HepG2 (cell line): Measurements from ENCODE around the gene CAMTA1. TPM values are rescaled to one million over a fixed set of nuclear protein-coding genes. Genes with fewer than 3 reads are reported as not detected.
A peak's percentile ranks its signal among the peaks of the same experiment; 100 is the strongest.

Experiments used
- ARHGAP35 ChIP-seq: sonication (generic); formaldehyde crosslinking; IDR thresholded peaks from 2 replicates; pipeline ENCODE4 v1.9.0; 2022; ENCODE audit warnings: mild to moderate bottlenecking, inconsistent platforms, moderate library complexity, missing genetic modification reagents, borderline replicate concordance
- CENPT ChIP-seq: sonication (generic); formaldehyde crosslinking; IDR thresholded peaks from 2 replicates; pipeline ENCODE4 v1.8.0; 2022; ENCODE audit warnings: low read depth, mild to moderate bottlenecking, moderate library complexity, missing genetic modification reagents
- CERS6 ChIP-seq: sonication (generic); formaldehyde crosslinking; IDR thresholded peaks from 2 replicates; pipeline ENCODE4 v1.5.0; 2020; ENCODE audit warnings: missing genetic modification reagents
- EEA1 ChIP-seq: sonication (generic); formaldehyde crosslinking; IDR thresholded peaks from 2 replicates; pipeline ENCODE4 v1.5.1; 2020; ENCODE audit warnings: mild to moderate bottlenecking, missing genetic modification reagents, borderline replicate concordance
- GTF3A ChIP-seq: sonication (generic); formaldehyde crosslinking; conservative IDR thresholded peaks from 2 replicates; pipeline ENCODE4 v1.4.0; 2020; ENCODE audit warnings: mild to moderate bottlenecking, missing genetic modification reagents
- HINFP ChIP-seq: sonication (generic); formaldehyde crosslinking; IDR thresholded peaks from 2 replicates; pipeline ENCODE4 v1.4.0; 2020; ENCODE audit warnings: low read depth, mild to moderate bottlenecking, missing genetic modification reagents
- IRF2 ChIP-seq: IDR thresholded peaks from 2 replicates; pipeline ENCODE4 v1.6.1; 2018; ENCODE audit warnings: missing genetic modification reagents, missing compliant biosample characterization
- MIER2 ChIP-seq: IDR thresholded peaks from 2 replicates; pipeline ENCODE4 v1.6.1; 2016; ENCODE audit warnings: missing biosample characterization, missing genetic modification reagents
- MTERF4 ChIP-seq: sonication (generic); formaldehyde crosslinking; IDR thresholded peaks from 2 replicates; pipeline ENCODE4 v1.8.0; 2023; ENCODE audit warnings: mild to moderate bottlenecking, missing genetic modification reagents
- PAWR ChIP-seq: sonication (generic); formaldehyde crosslinking; IDR thresholded peaks from 2 replicates; pipeline ENCODE4 v1.4.0; 2020; ENCODE audit warnings: missing genetic modification reagents, mild to moderate bottlenecking, borderline replicate concordance
- PBX3 ChIP-seq: sonication (generic); formaldehyde crosslinking; IDR thresholded peaks from 2 replicates; pipeline ENCODE4 v1.8.1; 2023; ENCODE audit warnings: missing genetic modification reagents, inconsistent platforms, borderline replicate concordance
- RBM39 ChIP-seq: fragments of 200-400 bp; formaldehyde crosslinking; IDR thresholded peaks from one replicate; pipeline ENCODE4 v1.6.1; 2018; ENCODE audit warnings: antibody characterized with exemption, mild to moderate bottlenecking, low read depth, low read length; ENCODE audit not compliant: poor library complexity, severe bottlenecking
- ZC3H4 ChIP-seq: sonication (generic); formaldehyde crosslinking; IDR thresholded peaks from 2 replicates; pipeline ENCODE4 v1.4.0; 2020; ENCODE audit warnings: missing genetic modification reagents, borderline replicate concordance
- ZFP82 ChIP-seq: sonication (generic); formaldehyde crosslinking; IDR thresholded peaks from 2 replicates; pipeline ENCODE4 v1.5.1; 2020; ENCODE audit warnings: mild to moderate bottlenecking, missing genetic modification reagents, borderline replicate concordance
- ZNF12 ChIP-seq: sonication (generic); formaldehyde crosslinking; IDR thresholded peaks from 2 replicates; pipeline ENCODE4 v1.5.0; 2020; ENCODE audit warnings: missing genetic modification reagents
- ZNF138 ChIP-seq: sonication (generic); formaldehyde crosslinking; IDR thresholded peaks from 2 replicates; pipeline ENCODE4 v1.5.0; 2020; ENCODE audit warnings: mild to moderate bottlenecking, low read depth, missing genetic modification reagents
- ZNF280B ChIP-seq: sonication (generic); formaldehyde crosslinking; IDR thresholded peaks from 2 replicates; pipeline ENCODE4 v1.5.0; 2020; ENCODE audit warnings: missing genetic modification reagents, mild to moderate bottlenecking, borderline replicate concordance
- ZNF543 ChIP-seq: sonication (generic); formaldehyde crosslinking; IDR thresholded peaks from 2 replicates; pipeline ENCODE4 v1.4.0; 2020; ENCODE audit warnings: mild to moderate bottlenecking, missing genetic modification reagents
- ZNF562 ChIP-seq: sonication (generic); formaldehyde crosslinking; IDR thresholded peaks from 2 replicates; pipeline ENCODE4 v1.8.0; 2022; ENCODE audit warnings: missing genetic modification reagents, borderline replicate concordance
- ZNF598 ChIP-seq: sonication (generic); formaldehyde crosslinking; IDR thresholded peaks from 2 replicates; pipeline ENCODE4 v1.5.1; 2020; ENCODE audit warnings: mild to moderate bottlenecking, missing genetic modification reagents, borderline replicate concordance
- ZNF724P ChIP-seq: sonication (generic); formaldehyde crosslinking; IDR thresholded peaks from 2 replicates; pipeline ENCODE4 v1.8.0; 2022; ENCODE audit warnings: missing genetic modification reagents, borderline replicate concordance
- ZNF776 ChIP-seq: sonication (generic); formaldehyde crosslinking; IDR thresholded peaks from 2 replicates; pipeline ENCODE4 v1.4.0; 2020; ENCODE audit warnings: mild to moderate bottlenecking, missing genetic modification reagents
- ZSCAN9 ChIP-seq: IDR thresholded peaks from 2 replicates; pipeline ENCODE4 v1.6.1; 2016; ENCODE audit warnings: borderline replicate concordance
- polyA plus RNA-seq, 8 experiments: library from polyadenylated mRNA; depleted of rRNA in 3 of 8; stranded (reverse) in 7 of 8; unstranded in 1 of 8; fragments of >200 nt; fragmentation: Illumina TruSeq in 4 of 8; extraction: Trizol in 4 of 8; gene quantifications; 2 replicates each; pipeline versions ENCODE4 v1.2.1 to v1.2.3, GENCODE V29; 2011 to 2016; ENCODE audit warnings: low read depth in 4 of 8, missing spikeins in 1 of 8, mixed read lengths in 1 of 8; ENCODE audit not compliant: insufficient read depth in 1 of 8
- total RNA-seq, 5 experiments: library from RNA; depleted of rRNA; stranded (reverse); fragments of >200 nt; fragmentation: Illumina TruSeq; extraction: Trizol; gene quantifications; 2 replicates each; pipeline ENCODE4 v1.2.3, GENCODE V29; 2016; ENCODE audit warnings: low read depth in 1 of 5

CAMTA1 gene
- total and polyA plus RNA-seq, 2 of the 13 experiments (the other 11 are each of a cell fraction or from before 2014, with no cell fraction given) = 25.0 to 36.4 TPM

GRCh38 chr1:7770997-7771822 is 986.0 kb downstream of the CAMTA1 start, which contains the start of gene VAMP3 (continued):
- TF ChIP-seq ZNF543 (no peak), MTERF4 (peak; percentile 68; the same call in 1 of the 2 replicates), ZNF562 (CRISPR knock-in tag) (no peak), ZNF138 (CRISPR knock-in tag) (no peak), CERS6 (no peak), ZC3H4 (CRISPR knock-in tag) (no peak), MIER2 (no peak), EEA1 (CRISPR knock-in tag) (peak; percentile 81; the same call in 1 of the 2 replicates), PBX3 (CRISPR knock-in tag) (no peak), ZNF12 (no peak), ARHGAP35 (no peak), ZNF776 (CRISPR knock-in tag) (peak; percentile 69; the same call in 1 of the 2 replicates), RBM39 (no peak), ZFP82 (CRISPR knock-in tag) (no peak), ZNF280B (no peak), PAWR (no peak), HINFP (CRISPR knock-in tag) (no peak; the same call in 1 of the 2 replicates), CENPT (CRISPR knock-in tag) (peak; percentile 42), IRF2 (CRISPR knock-in tag) (no peak), ZNF598 (CRISPR knock-in tag) (no peak), ZNF724P (CRISPR knock-in tag) (peak; percentile 82; the same call in 1 of the 2 replicates), GTF3A (CRISPR knock-in tag) (no peak), ZSCAN9 (no peak)
